Astrocyte (in vitro differentiated cells and primary cell): Measurements from ENCODE around the gene MIDN.

Experiments
- EZH2 ChIP-seq: IDR thresholded peaks from 2 replicates; pipeline ENCODE4 v1.6.1; 2012; ENCODE audit warnings: mild to moderate bottlenecking, low read length, inconsistent platforms; ENCODE audit not compliant: insufficient read depth
- TF ChIP-seq, protein P1 (sequence below): IDR thresholded peaks from 2 replicates; pipeline ENCODE4 v1.5.1; 2011; ENCODE audit warnings: low read depth, mild to moderate bottlenecking, inconsistent platforms, low read length, moderate library complexity; ENCODE audit not compliant: insufficient read depth

DNA sequence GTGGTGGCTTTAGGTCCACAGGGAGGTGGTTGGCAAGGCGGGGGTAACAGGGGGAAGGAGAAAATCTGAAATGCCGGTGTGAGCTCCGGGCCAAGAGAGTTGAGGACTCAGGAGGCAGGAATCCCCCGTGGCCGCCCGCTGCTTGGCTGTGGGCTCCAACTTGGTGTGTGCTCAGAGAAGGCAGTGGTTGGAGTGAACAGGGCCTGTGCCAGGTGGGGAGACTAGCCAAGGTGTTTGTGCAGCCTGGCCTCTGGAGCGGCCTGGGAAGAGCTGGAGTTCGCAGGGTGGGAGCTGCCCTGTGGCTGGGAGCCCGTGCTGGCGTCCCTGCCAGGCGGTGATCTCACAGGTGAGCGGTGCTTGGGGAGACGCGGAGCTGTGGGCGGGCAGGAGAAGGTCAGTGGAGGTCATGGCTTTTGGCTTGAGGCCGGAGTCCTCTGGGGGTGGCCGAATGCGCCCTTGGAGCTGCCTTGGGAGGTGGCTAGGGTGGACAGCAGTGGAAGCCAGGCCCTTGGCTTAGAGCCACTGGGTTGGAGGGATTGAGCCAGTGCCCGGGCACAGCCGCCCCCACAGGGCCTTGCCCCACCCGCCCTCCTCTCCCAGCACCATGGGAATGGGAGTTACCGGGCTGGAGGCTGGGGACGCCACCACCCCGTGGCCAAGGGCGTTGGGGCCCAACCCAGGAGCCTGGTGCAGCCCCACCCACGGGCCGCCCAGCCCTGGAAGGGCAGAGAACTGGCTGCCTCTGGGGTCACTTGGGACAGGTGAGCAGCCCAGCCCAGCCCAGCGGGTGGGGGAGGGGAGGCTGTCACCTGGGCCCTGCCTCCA lies 13.6 kb downstream of the MIDN start:
- TF ChIP-seq, protein P1, sequence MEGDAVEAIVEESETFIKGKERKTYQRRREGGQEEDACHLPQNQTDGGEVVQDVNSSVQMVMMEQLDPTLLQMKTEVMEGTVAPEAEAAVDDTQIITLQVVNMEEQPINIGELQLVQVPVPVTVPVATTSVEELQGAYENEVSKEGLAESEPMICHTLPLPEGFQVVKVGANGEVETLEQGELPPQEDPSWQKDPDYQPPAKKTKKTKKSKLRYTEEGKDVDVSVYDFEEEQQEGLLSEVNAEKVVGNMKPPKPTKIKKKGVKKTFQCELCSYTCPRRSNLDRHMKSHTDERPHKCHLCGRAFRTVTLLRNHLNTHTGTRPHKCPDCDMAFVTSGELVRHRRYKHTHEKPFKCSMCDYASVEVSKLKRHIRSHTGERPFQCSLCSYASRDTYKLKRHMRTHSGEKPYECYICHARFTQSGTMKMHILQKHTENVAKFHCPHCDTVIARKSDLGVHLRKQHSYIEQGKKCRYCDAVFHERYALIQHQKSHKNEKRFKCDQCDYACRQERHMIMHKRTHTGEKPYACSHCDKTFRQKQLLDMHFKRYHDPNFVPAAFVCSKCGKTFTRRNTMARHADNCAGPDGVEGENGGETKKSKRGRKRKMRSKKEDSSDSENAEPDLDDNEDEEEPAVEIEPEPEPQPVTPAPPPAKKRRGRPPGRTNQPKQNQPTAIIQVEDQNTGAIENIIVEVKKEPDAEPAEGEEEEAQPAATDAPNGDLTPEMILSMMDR = no peak
- TF ChIP-seq EZH2 = no peak
